Lung (tissue), 12 donors: ENCODE measurements around the gene CRIP2. TPM values are rescaled to one million over a fixed set of nuclear protein-coding genes. Genes with fewer than 3 reads are reported as not detected.
A peak's percentile ranks its signal among the peaks of the same experiment; 100 is the strongest.

ENCODE experiments used
- ATAC-seq: fragments of 200-7000 bp; cut with Tn5 transposase; one replicate; pipeline ENCODE4 v1.9.1; 2020; ENCODE audit warnings: moderate number of reproducible peaks; ENCODE audit not compliant: insufficient read depth, low FRiP score
- DNase-seq, 3 donors: peaks; one replicate each; pipeline ENCODE4 v3.0.0-alpha.2; 2013 to 2017
- H3K27ac ChIP-seq, 2 donors: one replicate each; pipeline ENCODE4 v1.5.1; 2013; ENCODE audit warnings: mild to moderate bottlenecking in 2 of 2, moderate library complexity in 2 of 2, control low read depth in 1 of 2, inconsistent platforms in 1 of 2, low read depth in 1 of 2, low read length in 1 of 2
- H3K27me3 ChIP-seq, 3 donors: one replicate each; pipeline ENCODE4 v1.5.1; 2013; ENCODE audit warnings: low read length in 2 of 3; ENCODE audit not compliant: control insufficient read depth in 3 of 3, insufficient read depth in 3 of 3
- H3K36me3 ChIP-seq, 4 donors: one replicate each; pipeline ENCODE4 v1.5.1; 2013; ENCODE audit warnings: low read length in 4 of 4, mild to moderate bottlenecking in 1 of 4, moderate library complexity in 1 of 4; ENCODE audit not compliant: control insufficient read depth in 4 of 4, insufficient read depth in 4 of 4
- H3K4me1 ChIP-seq, 5 donors: one replicate each; pipeline ENCODE4 v1.5.1; 2013; ENCODE audit warnings: low read length in 5 of 5, mild to moderate bottlenecking in 2 of 5, moderate library complexity in 1 of 5; ENCODE audit not compliant: control insufficient read depth in 5 of 5, insufficient read depth in 5 of 5
- H3K4me3 ChIP-seq: one replicate; pipeline ENCODE4 v1.5.1; 2013; ENCODE audit warnings: mild to moderate bottlenecking, control low read depth, moderate library complexity
- H3K9ac ChIP-seq, 2 donors: one replicate each; pipeline ENCODE4 v1.5.1; 2013; ENCODE audit warnings: low read length in 2 of 2, control low read depth in 1 of 2; ENCODE audit not compliant: insufficient read depth in 1 of 2
- H3K9me3 ChIP-seq, 4 donors: one replicate each; pipeline ENCODE4 v1.5.1; 2013; ENCODE audit warnings: low read length in 3 of 4, mild to moderate bottlenecking in 1 of 4, moderate library complexity in 1 of 4; ENCODE audit not compliant: control insufficient read depth in 4 of 4, insufficient read depth in 3 of 4
- WGBS, 2 donors: extraction: QIAGEN DNeasy Blood & Tissue Kit; methylation state at CpG; one replicate each; pipeline ENCODE4 v1.1.7; 2013; 5-methylcytosine and 5-hydroxymethylcytosine counted together
- polyA plus RNA-seq, 2 donors: library from polyadenylated mRNA; stranded (reverse); fragments of 200-250 nt; gene quantifications; one replicate each; pipeline ENCODE4 v1.2.1, GENCODE V29; 2013
- total RNA-seq, 2 donors: library from RNA; depleted of rRNA in 1 of 2; stranded (reverse); fragments of >200 nt in 1 of 2; gene quantifications; one replicate each; pipeline ENCODE4 v1.2.1, GENCODE V29; 2014 to 2021
- TF ChIP-seq, protein P1 (sequence below): IDR thresholded peaks from 2 replicates; pipeline ENCODE4 v1.5.1; 2012; ENCODE audit warnings: mild to moderate bottlenecking; ENCODE audit errors: control extremely low read depth, extremely low read depth
- donor health status: control.
- donor health status: control.
- donor health status: Bipolar disorder and iron deficiency.
- donor health status: healthy.
- donor health status: DM: yes; HTN: yes; CAD: no.

CRIP2 gene
- total and polyA plus RNA-seq, 4 donors, result 135 to 267 (median 205) TPM

- Histone ChIP-seq H3K4me1 (peaks cover 0 to 30% (median 22%) of the 10 kb centered on the region in 5 donors), H3K9me3 (no peaks in the 10 kb centered on the region), H3K4me3 (peak overlapping the region; percentile 28), H3K36me3 (peaks cover 0 to 3% (median 0%) of the 10 kb centered on the region in 4 donors), H3K9ac (peak overlapping the region in 1 of 2 donors; percentile 19), H3K27ac (peak overlapping the region; percentile 91), H3K27me3 (peaks cover 0 to 10% (median 0%) of the 10 kb centered on the region in 3 donors)
- WGBS, 2 donors, result 0% methylated on average over 30 to 33 of the region's 33 CpGs
- ATAC-seq (no peak), DNase-seq (no peak)
- TF ChIP-seq, protein P1, sequence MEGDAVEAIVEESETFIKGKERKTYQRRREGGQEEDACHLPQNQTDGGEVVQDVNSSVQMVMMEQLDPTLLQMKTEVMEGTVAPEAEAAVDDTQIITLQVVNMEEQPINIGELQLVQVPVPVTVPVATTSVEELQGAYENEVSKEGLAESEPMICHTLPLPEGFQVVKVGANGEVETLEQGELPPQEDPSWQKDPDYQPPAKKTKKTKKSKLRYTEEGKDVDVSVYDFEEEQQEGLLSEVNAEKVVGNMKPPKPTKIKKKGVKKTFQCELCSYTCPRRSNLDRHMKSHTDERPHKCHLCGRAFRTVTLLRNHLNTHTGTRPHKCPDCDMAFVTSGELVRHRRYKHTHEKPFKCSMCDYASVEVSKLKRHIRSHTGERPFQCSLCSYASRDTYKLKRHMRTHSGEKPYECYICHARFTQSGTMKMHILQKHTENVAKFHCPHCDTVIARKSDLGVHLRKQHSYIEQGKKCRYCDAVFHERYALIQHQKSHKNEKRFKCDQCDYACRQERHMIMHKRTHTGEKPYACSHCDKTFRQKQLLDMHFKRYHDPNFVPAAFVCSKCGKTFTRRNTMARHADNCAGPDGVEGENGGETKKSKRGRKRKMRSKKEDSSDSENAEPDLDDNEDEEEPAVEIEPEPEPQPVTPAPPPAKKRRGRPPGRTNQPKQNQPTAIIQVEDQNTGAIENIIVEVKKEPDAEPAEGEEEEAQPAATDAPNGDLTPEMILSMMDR, result no peak
These were observed 15.6 kb downstream of the CRIP2 start for GRCh38 chr14:105490267-105490571.

- Histone ChIP-seq H3K36me3 (peaks cover 0 to 3% (median 0%) of the 10 kb centered on the region in 4 donors), H3K4me1 (peaks cover 0 to 26% (median 20%) of the 10 kb centered on the region in 5 donors), H3K9ac (peak within 1 kb of the TSS in 1 of 2 donors; percentile 19), H3K27ac (peak within 1 kb of the TSS; percentile 91), H3K27me3 (peaks cover 0 to 10% (median 0%) of the 10 kb centered on the region in 3 donors), H3K4me3 (peak within 1 kb of the TSS; percentile 61), H3K9me3 (no peaks in the 10 kb centered on the region)
- TF ChIP-seq, protein P1, result peak; percentile 88
- 0 to 1% methylated on average over 78 to 94 of the region's 94 CpGs for WGBS, 2 donors
- DNase-seq (peak; percentile 100), ATAC-seq (peak; percentile 85)
These were observed 16.1 kb downstream of the CRIP2 start, which contains the start of gene TEDC1 for GRCh38 chr14:105490572-105491365. Gene TEDC1 (plus strand): TSS chr14:105491246. CDS start chr14:105491376, 130 bp downstream.

GRCh38 chr14:105491366-105491973, 16.8 kb downstream of the CRIP2 start:
- Histone ChIP-seq H3K9me3 (no peaks in the 10 kb centered on the region), H3K27ac (peak overlapping the region; percentile 75 to 89), H3K27me3 (peaks cover 0 to 4% (median 0%) of the 10 kb centered on the region in 3 donors), H3K4me3 (peak overlapping the region; percentile 61), H3K4me1 (peaks cover 0 to 22% (median 13%) of the 10 kb centered on the region in 5 donors), H3K36me3 (peaks cover 0 to 3% (median 0%) of the 10 kb centered on the region in 4 donors), H3K9ac (no peak overlapping the region)
- WGBS, 2 donors, result 2% methylated on average over 27 to 53 of the region's 53 CpGs
- ATAC-seq (peak; percentile 10), DNase-seq (peak in 2 of 3 donors; percentile 60 to 71)
- TF ChIP-seq, protein P1, result no peak
